ENCODE results near the gene CD59. TPM values are rescaled to one million over a fixed set of nuclear protein-coding genes. Genes with fewer than 3 reads are reported as not detected.

CD59 gene
- total RNA-seq, 1 donor from 2014 or later, result 272 TPM

DNA sequence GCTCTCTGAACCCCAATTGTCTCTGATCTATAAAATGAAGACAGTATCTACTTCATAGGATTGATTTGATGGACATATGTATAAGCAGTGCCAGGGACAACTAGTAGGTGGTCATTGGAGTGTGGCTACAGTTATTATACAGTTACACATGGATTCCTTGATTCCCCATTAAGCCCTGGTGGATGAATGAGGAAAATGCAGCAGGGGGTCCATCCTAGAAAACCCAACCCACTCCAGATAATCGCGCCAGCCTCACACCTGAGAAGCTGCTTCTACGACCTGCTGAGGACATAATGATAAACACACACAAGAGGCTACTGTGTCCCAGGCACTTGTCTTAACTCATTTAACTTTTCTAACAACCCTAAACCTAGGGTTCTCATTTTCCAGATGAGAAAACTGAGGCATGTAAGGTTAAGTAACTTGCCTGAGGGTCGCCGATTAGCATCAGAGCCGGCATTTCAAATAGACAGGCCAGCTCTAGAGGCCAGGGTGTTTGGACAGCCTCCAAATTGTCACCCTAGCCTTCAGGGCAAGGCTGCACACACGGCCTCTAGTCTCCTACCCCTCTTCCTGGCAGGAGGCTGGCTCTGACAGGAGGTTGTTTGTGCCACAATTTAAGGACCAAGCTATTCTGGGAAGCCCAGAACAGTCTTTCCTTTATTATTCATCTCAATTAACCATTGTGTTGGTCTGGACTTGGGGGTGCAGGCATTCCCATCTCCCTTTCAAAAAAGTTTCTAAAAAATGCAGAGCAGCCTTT lies 31.8 kb downstream of the CD59 start:
- peaks cover 28% of the 10 kb centered on the region for H3K4me1 ChIP-seq
- no peaks in the 10 kb centered on the region for H3K9me3 ChIP-seq
- H3K27ac ChIP-seq, result peak overlapping the region; percentile 30
- TF ChIP-seq, protein P1, sequence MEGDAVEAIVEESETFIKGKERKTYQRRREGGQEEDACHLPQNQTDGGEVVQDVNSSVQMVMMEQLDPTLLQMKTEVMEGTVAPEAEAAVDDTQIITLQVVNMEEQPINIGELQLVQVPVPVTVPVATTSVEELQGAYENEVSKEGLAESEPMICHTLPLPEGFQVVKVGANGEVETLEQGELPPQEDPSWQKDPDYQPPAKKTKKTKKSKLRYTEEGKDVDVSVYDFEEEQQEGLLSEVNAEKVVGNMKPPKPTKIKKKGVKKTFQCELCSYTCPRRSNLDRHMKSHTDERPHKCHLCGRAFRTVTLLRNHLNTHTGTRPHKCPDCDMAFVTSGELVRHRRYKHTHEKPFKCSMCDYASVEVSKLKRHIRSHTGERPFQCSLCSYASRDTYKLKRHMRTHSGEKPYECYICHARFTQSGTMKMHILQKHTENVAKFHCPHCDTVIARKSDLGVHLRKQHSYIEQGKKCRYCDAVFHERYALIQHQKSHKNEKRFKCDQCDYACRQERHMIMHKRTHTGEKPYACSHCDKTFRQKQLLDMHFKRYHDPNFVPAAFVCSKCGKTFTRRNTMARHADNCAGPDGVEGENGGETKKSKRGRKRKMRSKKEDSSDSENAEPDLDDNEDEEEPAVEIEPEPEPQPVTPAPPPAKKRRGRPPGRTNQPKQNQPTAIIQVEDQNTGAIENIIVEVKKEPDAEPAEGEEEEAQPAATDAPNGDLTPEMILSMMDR (IDR thresholded peaks at IDR 0.05), result no peak
- no peak for TF ChIP-seq POLR2A (IDR thresholded peaks at IDR 0.05)
- TF ChIP-seq POLR2AphosphoS5 (IDR thresholded peaks at IDR 0.05; ENCODE audit: insufficient read depth in 1 of 2, low read depth in 1 of 2), result no peak
- H3K27me3 ChIP-seq, result no peaks in the 10 kb centered on the region
- intact Hi-C loops (cut with DNase I), result loop anchor here (5.0 to 10.0 kb wide), 2 partner anchors 33 to 230 kb away; partner anchors contain the start of gene CD59
- H3K36me3 ChIP-seq, result peaks cover 0 to 16% of the 10 kb centered on the region in 2 donors
- no peak for DNase-seq (ENCODE audit: extremely low spot score in 2 of 2)
- H3K4me3 ChIP-seq, result no peak overlapping the region

DNA sequence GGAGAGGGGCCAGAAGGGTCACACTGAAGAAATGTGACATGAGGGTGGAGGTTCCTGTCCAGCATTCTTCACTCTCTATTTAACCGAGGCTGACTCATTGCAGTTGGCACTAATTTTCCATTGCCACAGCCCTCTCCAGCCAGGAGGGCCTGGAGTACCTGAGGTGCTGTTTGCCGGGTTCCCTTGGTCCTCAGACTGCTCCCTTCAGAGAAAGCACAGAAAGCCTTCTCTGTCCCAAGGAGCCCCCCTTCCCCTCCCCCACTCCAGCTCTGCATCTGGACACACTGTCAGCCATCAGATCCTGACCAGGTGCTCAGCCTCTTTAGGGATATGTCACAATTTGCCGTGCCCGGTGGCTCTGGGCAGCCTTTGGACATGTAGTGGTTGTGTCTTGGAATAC lies 32.4 kb downstream of the CD59 start:
- H3K36me3 ChIP-seq, result peaks cover 0 to 10% of the 10 kb centered on the region in 2 donors
- no peak overlapping the region for H3K4me3 ChIP-seq
- H3K27me3 ChIP-seq, result no peaks in the 10 kb centered on the region
- H3K4me1 ChIP-seq, result peaks cover 31% of the 10 kb centered on the region
- H3K9me3 ChIP-seq, result no peaks in the 10 kb centered on the region
- peak in 1 of 2 donors; percentile 80 for DNase-seq (ENCODE audit: extremely low spot score in 2 of 2)
- TF ChIP-seq POLR2A (IDR thresholded peaks at IDR 0.05) (no peak), POLR2AphosphoS5 (IDR thresholded peaks at IDR 0.05; ENCODE audit: insufficient read depth in 1 of 2, low read depth in 1 of 2) (peak in 1 of 2 donors; percentile 21)
- TF ChIP-seq, protein P1 (IDR thresholded peaks at IDR 0.05), result no peak
- intact Hi-C loops (cut with DNase I), result loop anchor here (5.0 to 10.0 kb wide), 2 partner anchors 34 to 231 kb away; partner anchors contain the start of gene CD59
- H3K27ac ChIP-seq, result peak overlapping the region; percentile 30

DNA sequence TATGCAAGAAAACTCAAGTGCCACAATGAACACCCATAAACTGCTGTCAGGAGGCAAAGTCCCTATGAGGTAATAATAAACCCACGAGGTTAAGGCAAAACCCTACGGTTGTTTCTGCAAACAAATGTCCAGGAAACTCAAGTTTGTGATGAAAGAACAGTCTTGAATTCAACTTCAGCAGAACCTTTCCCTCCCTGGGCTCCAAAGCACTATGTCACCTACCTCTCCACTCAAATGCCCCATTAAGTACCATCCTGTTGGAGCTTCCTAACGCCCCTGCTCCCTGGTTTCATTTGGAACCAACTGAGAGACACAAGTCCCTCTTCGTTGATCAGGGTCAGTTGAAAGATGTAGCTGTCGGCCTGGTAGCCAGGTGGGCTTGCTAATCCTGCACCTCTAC lies 33.0 kb downstream of the CD59 start:
- Histone ChIP-seq H3K27me3 (no peaks in the 10 kb centered on the region), H3K27ac (no peak overlapping the region), H3K4me1 (peaks cover 31% of the 10 kb centered on the region), H3K36me3 (peaks cover 0 to 5% of the 10 kb centered on the region in 2 donors), H3K9me3 (no peaks in the 10 kb centered on the region), H3K4me3 (no peak overlapping the region)
- no peak for TF ChIP-seq POLR2A (IDR thresholded peaks at IDR 0.05)
- TF ChIP-seq, protein P1 (IDR thresholded peaks at IDR 0.05), result no peak
- no peak for TF ChIP-seq POLR2AphosphoS5 (IDR thresholded peaks at IDR 0.05; ENCODE audit: insufficient read depth in 1 of 2, low read depth in 1 of 2)
- intact Hi-C loops (cut with DNase I), result loop anchor here (5.0 to 10.0 kb wide), 2 partner anchors 34 to 232 kb away; partner anchors contain the start of gene CD59
- peak in 1 of 2 donors; percentile 83 for DNase-seq (ENCODE audit: extremely low spot score in 2 of 2)

DNA sequence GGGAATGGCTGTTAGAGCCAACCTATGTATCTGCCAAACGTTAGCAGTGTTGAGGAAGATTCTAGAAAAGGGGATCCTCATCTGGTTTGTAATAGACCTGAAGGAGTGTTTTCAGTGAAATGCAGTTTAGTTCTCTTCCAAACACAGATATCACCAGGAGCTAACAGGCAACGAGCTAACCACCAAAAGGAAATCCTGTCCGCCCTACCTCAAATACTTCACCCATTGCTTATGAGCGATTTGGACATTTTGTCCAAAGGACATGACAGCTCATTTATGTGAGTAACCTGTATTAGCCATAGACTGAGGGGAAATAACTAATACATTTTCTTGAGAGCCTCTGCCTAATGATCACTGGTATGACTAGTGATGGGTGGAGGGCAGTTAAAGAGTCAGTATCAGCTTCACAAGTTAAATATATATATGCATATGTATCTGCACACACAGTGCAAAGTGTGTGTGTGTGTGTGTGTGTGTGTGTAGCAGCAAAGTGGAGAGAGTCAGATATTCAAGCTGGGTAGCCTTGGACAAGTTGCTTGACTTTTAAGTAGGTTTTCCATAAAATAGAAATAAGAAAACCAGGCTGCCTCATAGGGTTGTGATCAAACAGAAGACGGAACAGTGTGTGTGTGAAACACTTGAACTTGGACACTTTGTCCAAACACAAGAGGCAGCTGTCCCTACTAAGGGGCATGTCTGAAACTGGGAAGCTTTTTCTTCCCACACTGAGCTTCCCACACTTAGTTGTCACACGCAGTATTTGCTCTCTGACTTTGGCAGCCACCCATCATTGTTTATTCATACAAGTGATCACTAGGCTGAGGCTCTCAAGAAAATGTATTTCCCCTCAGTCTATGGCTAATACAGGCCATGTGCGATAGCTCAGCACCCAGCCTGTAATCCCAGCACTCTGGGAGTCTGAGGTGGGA lies 34.7 kb downstream of the CD59 start:
- Histone ChIP-seq H3K4me3 (peak overlapping the region; percentile 51 to 64), H3K36me3 (no peaks in the 10 kb centered on the region), H3K27me3 (no peaks in the 10 kb centered on the region), H3K9me3 (no peaks in the 10 kb centered on the region), H3K4me1 (peaks cover 31% of the 10 kb centered on the region), H3K27ac (peak overlapping the region; percentile 75)
- peak in 1 of 2 donors; percentile 82 for DNase-seq (ENCODE audit: extremely low spot score in 2 of 2)
- TF ChIP-seq POLR2A (IDR thresholded peaks at IDR 0.05), result no peak
- no peak for TF ChIP-seq POLR2AphosphoS5 (IDR thresholded peaks at IDR 0.05; ENCODE audit: insufficient read depth in 1 of 2, low read depth in 1 of 2)
- TF ChIP-seq, protein P1 (IDR thresholded peaks at IDR 0.05), result no peak
- intact Hi-C loops (cut with DNase I), result loop anchor here (5.0 to 10.0 kb wide), 2 partner anchors 36 to 233 kb away; partner anchors contain the start of gene CD59
